Psoas muscle (tissue), 8 donors: ENCODE results near the gene BRI3BP. TPM values are rescaled to one million over a fixed set of nuclear protein-coding genes. Genes with fewer than 3 reads are reported as not detected.
"Not testable (repeated sequence)": the region's sequence is repeated elsewhere in the genome, so short reads cannot be mapped to it uniquely, and the experiment has no call there.

Source experiments
- ATAC-seq, 4 donors: fragments of 200-7000 bp; cut with Tn5 transposase; one replicate each; pipeline ENCODE4 v1.9.1; 2020; ENCODE audit warnings: moderate library complexity in 3 of 4, mild to moderate bottlenecking in 2 of 4
- DNase-seq, 2 donors: peaks; one replicate each; pipeline ENCODE4 v3.0.0-alpha.2; 2020
- H3K27ac ChIP-seq: fragments of 200-600 bp; one replicate; pipeline ENCODE4 v1.8.0; 2022
- H3K27me3 ChIP-seq, 3 donors: fragments of 200-600 bp in 1 of 3; one replicate each; pipeline versions ENCODE4 v1.6.1 to v1.8.0; 2013 to 2022; ENCODE audit warnings: low read length in 2 of 3, mild to moderate bottlenecking in 2 of 3, moderate library complexity in 1 of 3; ENCODE audit not compliant: insufficient read depth in 3 of 3
- H3K36me3 ChIP-seq, 2 donors: fragments of 200-600 bp in 1 of 2; one replicate each; pipeline versions ENCODE4 v1.6.1 to v1.8.0; 2013 to 2022; ENCODE audit warnings: low read depth in 1 of 2, mild to moderate bottlenecking in 1 of 2, moderate library complexity in 1 of 2; ENCODE audit not compliant: insufficient read depth in 1 of 2
- H3K4me1 ChIP-seq: fragments of 200-600 bp; one replicate; pipeline ENCODE4 v1.8.0; 2022
- H3K4me3 ChIP-seq: fragments of 200-600 bp; one replicate; pipeline ENCODE4 v1.8.0; 2022; ENCODE audit warnings: mild to moderate bottlenecking
- H3K9me3 ChIP-seq: fragments of 200-600 bp; one replicate; pipeline ENCODE4 v1.8.0; 2022
- WGBS, 3 donors: extraction: QIAGEN DNeasy Blood & Tissue Kit; methylation state at CpG; one replicate each; pipeline versions ENCODE4 v1.1.6 to v1.1.7; 2013; 5-methylcytosine and 5-hydroxymethylcytosine counted together
- intact Hi-C, 2 donors: fragments of 100-400 bp; cut with DNase I; formaldehyde crosslinking; loops; one replicate each; pipeline versions ENCODE4 v1.11.0 to v1.14.2; 2022
- polyA plus RNA-seq, 3 donors: library from polyadenylated mRNA; stranded (reverse); fragments of 200-250 nt; gene quantifications; one replicate each; pipeline ENCODE4 v1.2.3, GENCODE V29; 2013
- total RNA-seq, 4 donors: library from RNA; stranded (reverse); fragmentation: NEBNext Ultra II Directional in 2 of 4; extraction: Animal tissue kit (Norgen Biotek cat#: 25700) in 2 of 4; gene quantifications; one replicate each; pipeline versions ENCODE4 v1.2.1 to v1.2.4, GENCODE V29; 2021 to 2023
- TF ChIP-seq, protein P1 (sequence below): fragments of 200-600 bp; IDR thresholded peaks from one replicate; pipeline ENCODE4 v1.8.0; 2022; ENCODE audit warnings: antibody characterized with exemption
- donor health status: healthy with polysubstance abuse.
- donor health status: DM: no; HTN: no; CAD: no; lungs with moderate emphysema.
- donor health status: Bipolar disorder and iron deficiency.
- donor health status: healthy.
- donor health status: DM: yes; HTN: yes; CAD: no.
- donor health status: DM: no; HTN: no; CAD: no.
- donor health status: DM: no; HTN: no; CAD: no.
- donor health status: DM: yes; HTN: yes; CAD: no.

The BRI3BP gene
- total and polyA plus RNA-seq, 7 donors, result 0.72 to 2.8 (median 1.6) TPM

DNA sequence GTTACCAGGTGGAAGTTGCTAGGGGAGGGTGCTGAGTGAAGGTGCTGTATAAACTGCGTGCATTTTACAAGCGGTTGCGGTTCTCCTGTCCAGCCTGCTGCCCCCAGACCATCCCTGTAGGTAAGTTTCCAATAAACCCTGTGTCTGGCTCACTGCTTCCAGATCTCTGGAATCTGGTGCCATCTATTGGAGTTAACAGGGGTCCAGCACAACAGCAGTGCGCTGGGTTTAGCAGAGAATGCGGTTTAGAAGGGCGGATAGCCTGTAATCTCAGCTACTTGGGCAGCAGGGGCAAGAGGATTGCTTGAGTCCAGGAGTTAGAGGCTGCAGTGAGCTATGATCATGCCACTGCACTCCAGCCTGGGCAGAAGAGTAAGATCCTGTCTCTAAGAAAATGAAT lies 76.7 kb downstream of the BRI3BP start:
- Histone ChIP-seq H3K9me3 (no peaks in the 10 kb centered on the region), H3K27ac (no peak overlapping the region), H3K27me3 (no peaks in the 10 kb centered on the region), H3K4me3 (no peak overlapping the region), H3K4me1 (peaks cover 15% of the 10 kb centered on the region), H3K36me3 (no peaks in the 10 kb centered on the region)
- 77 to 86% (median 84%) methylated on average over 6 of the region's 6 CpGs for WGBS, 3 donors
- intact Hi-C loops, result no loop called here
- TF ChIP-seq, protein P1, sequence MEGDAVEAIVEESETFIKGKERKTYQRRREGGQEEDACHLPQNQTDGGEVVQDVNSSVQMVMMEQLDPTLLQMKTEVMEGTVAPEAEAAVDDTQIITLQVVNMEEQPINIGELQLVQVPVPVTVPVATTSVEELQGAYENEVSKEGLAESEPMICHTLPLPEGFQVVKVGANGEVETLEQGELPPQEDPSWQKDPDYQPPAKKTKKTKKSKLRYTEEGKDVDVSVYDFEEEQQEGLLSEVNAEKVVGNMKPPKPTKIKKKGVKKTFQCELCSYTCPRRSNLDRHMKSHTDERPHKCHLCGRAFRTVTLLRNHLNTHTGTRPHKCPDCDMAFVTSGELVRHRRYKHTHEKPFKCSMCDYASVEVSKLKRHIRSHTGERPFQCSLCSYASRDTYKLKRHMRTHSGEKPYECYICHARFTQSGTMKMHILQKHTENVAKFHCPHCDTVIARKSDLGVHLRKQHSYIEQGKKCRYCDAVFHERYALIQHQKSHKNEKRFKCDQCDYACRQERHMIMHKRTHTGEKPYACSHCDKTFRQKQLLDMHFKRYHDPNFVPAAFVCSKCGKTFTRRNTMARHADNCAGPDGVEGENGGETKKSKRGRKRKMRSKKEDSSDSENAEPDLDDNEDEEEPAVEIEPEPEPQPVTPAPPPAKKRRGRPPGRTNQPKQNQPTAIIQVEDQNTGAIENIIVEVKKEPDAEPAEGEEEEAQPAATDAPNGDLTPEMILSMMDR, result no peak
- DNase-seq (no peak), ATAC-seq (no peak)

DNA sequence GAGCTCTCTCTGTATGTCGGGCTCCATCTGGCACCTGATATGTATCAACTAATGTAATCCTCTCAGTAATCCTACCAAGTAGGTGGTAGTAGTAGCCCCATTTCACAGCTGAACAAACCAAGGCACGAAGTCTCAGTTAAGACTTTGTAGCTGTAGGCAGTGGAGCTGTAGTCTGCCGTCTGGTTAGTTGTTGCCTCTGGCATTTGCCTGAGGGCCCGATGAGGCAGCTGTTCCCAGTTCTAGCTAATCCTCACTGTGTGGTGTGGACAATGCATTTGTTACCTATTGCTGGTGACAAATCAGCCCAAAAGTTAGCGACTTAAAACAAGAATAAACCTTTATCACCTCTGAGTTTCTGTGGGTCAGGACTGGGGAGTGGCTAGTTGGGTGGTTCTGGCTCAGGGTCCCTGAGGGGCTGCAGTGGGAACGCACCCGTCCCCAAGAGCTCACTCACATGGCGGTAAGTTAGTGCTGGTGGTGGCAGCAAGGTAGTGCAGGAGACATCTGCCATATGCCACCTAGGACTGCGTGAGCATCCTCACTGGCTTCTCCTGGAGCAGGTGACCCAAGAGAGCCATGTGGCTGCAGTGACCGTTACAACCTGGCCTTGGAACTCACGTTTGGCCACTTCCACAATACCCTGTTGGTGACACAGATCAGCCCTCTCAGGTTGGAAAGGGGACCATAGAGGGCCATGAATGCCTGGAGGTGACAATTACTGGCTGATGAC lies 77.4 kb downstream of the BRI3BP start:
- Histone ChIP-seq H3K36me3 (no peaks in the 10 kb centered on the region), H3K4me1 (peaks cover 13% of the 10 kb centered on the region), H3K4me3 (no peak overlapping the region), H3K27me3 (no peaks in the 10 kb centered on the region), H3K27ac (no peak overlapping the region), H3K9me3 (no peaks in the 10 kb centered on the region)
- no peak for DNase-seq
- intact Hi-C loops, result no loop called here
- WGBS, 3 donors, result 84 to 90% (median 86%) methylated on average over 11 of the region's 11 CpGs
- TF ChIP-seq, protein P1, result no peak
- ATAC-seq, result no peak

DNA sequence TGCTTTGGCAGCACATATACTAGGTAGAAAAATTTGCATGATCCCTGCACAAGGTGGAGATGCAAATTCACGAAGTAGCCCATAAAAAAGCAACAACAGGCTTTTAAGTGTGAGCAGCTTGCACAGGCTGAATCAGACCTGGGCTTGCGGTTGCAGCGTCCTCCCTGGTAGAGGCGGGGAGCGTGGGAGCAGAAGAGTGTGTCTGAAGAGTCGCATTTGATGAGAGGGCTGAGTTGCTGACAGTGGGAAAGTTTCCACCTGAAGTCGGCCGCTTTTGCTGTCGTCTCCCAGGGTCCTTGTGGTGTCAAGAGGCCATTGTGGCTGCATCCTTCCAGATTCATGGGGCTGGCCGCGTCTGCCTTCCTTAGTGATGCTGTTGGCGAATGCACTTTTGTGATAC lies 78.0 kb downstream of the BRI3BP start:
- no peak overlapping the region for H3K27ac ChIP-seq
- WGBS, 3 donors, result 94 to 96% (median 95%) methylated on average over 12 of the region's 12 CpGs
- intact Hi-C loops, result no loop called here
- H3K4me3 ChIP-seq, result no peak overlapping the region
- no peak for DNase-seq
- TF ChIP-seq, protein P1, result no peak
- H3K36me3 ChIP-seq, result peaks cover 0 to 5% of the 10 kb centered on the region in 2 donors
- no peaks in the 10 kb centered on the region for H3K27me3 ChIP-seq
- H3K9me3 ChIP-seq, result no peaks in the 10 kb centered on the region
- peaks cover 10% of the 10 kb centered on the region for H3K4me1 ChIP-seq
- no peak for ATAC-seq

DNA sequence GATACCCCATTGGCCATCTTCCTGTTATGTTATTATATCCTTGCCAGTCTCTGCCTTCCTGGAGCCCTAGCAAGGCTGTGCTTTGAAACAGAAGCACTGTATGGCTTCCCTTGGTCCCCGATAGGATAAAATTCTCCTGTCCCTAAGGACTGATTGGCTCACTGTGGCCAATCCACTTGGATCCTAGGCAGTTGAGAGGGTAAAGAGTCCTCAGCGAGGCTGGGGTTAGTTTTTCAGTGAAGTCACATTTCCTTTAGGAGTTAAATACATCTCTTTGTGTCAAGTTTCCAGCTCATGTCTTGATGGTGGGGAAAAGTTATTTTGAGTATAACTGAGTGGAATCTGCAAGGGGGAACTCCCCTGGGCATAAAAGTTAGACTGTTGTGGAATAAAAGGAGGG lies 79.1 kb downstream of the BRI3BP start:
- Histone ChIP-seq H3K9me3 (no peaks in the 10 kb centered on the region), H3K27me3 (no peaks in the 10 kb centered on the region), H3K27ac (no peak overlapping the region), H3K36me3 (peaks cover 0 to 16% of the 10 kb centered on the region in 2 donors), H3K4me1 (peaks cover 7% of the 10 kb centered on the region), H3K4me3 (no peak overlapping the region)
- intact Hi-C loops, result no loop called here
- no peak for ATAC-seq
- DNase-seq, result no peak
- 90 to 92% (median 91%) methylated on average over 2 of the region's 2 CpGs for WGBS, 3 donors
- TF ChIP-seq, protein P1, result no peak

DNA sequence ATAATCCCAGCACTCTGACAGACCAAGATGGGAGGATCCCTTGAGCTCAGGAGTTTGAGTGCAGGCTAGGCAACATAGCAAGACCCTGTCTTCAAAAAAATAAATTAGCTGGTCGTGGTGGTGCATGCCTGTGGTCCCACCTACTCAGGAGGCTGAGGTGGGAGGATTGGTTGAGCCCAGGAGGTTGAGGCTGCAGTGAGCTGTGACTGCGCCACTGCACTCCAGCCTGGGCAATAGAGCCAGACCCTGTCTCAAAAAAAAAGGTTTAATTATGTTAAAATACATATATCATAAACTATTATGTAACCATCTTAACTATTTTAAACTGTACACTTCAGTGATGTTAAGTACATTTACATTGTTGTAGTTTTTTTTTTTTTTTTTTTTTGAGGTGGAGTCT lies 80.8 kb downstream of the BRI3BP start:
- DNase-seq, H3K9me3 ChIP-seq, H3K4me3 ChIP-seq, H3K4me1 ChIP-seq, H3K27me3 ChIP-seq, ATAC-seq, H3K27ac ChIP-seq, intact Hi-C loops: not testable (repeated sequence)
- 89 to 94% (median 90%) methylated on average over 2 of the region's 2 CpGs for WGBS, 3 donors
- H3K36me3 ChIP-seq, result peaks cover 0 to 25% of the 10 kb centered on the region in 2 donors
